K562 (cell line): ENCODE results near the gene TEX54. TPM values are rescaled to one million over a fixed set of nuclear protein-coding genes. Genes with fewer than 3 reads are reported as not detected.
A peak's percentile ranks its signal among the peaks of the same experiment; 100 is the strongest.

Experiments used
- BDP1 ChIP-seq: IDR thresholded peaks from 3 replicates; pipeline ENCODE4 v1.6.1; 2011; ENCODE audit not compliant: insufficient read length, insufficient read depth
- CBFA2T3 ChIP-seq: fragments of 450-650 bp; IDR thresholded peaks from 2 replicates; pipeline ENCODE4 v1.6.1; 2017
- CCNT2 ChIP-seq: IDR thresholded peaks from 2 replicates; pipeline ENCODE4 v1.6.1; 2011; ENCODE audit warnings: borderline replicate concordance, low read depth, mild to moderate bottlenecking, moderate library complexity, mixed read lengths, low read length; ENCODE audit not compliant: insufficient read length; ENCODE audit errors: extremely low read depth
- FOXJ3 ChIP-seq: sonication (generic); formaldehyde crosslinking; IDR thresholded peaks from 2 replicates; pipeline ENCODE4 v1.4.0; 2020; ENCODE audit warnings: mild to moderate bottlenecking, missing genetic modification reagents
- NR4A1 ChIP-seq, 2 experiments: fragments of 250-450 bp in 1 of 2; fragments of 450-650 bp in 1 of 2; sonication (Bioruptor Pico) in 1 of 2; IDR thresholded peaks; 2 replicates each; pipeline versions ENCODE4 v1.4.0 to v1.6.1; 2016 to 2020; ENCODE audit warnings: mild to moderate bottlenecking in 2 of 2, missing compliant biosample characterization in 1 of 2, missing genetic modification characterization in 1 of 2, moderate library complexity in 1 of 2
- OTX1 ChIP-seq: fragments of 450-650 bp; formaldehyde crosslinking; IDR thresholded peaks from 2 replicates; pipeline ENCODE4 v1.4.0; 2022; ENCODE audit warnings: mild to moderate bottlenecking
- POLR2H ChIP-seq: IDR thresholded peaks from 2 replicates; pipeline ENCODE4 v1.6.1; 2016; ENCODE audit warnings: missing genetic modification characterization, low read depth, mild to moderate bottlenecking, control low read depth, missing compliant biosample characterization, moderate library complexity
- PRPF4 ChIP-seq: fragments of 200-400 bp; formaldehyde crosslinking; IDR thresholded peaks from one replicate; pipeline ENCODE4 v1.6.1; 2017; ENCODE audit warnings: low read length, low read depth, mild to moderate bottlenecking; ENCODE audit not compliant: insufficient read depth, poor library complexity, severe bottlenecking
- ZZZ3 ChIP-seq: fragments of 450-650 bp; IDR thresholded peaks from 2 replicates; pipeline ENCODE4 v1.6.1; 2016; ENCODE audit warnings: antibody characterized with exemption, mild to moderate bottlenecking, moderate library complexity
- polyA plus RNA-seq, 8 experiments: library from polyadenylated mRNA; depleted of rRNA in 4 of 8; stranded (reverse) in 5 of 8; unstranded in 3 of 8; fragments of >200 nt; fragmentation: Nextera tagmentation in 2 of 8; fragmentation: Illumina TruSeq in 1 of 8; extraction: Ambion mirVana in 2 of 8; extraction: Trizol in 1 of 8; gene quantifications; 2 replicates each; pipeline versions ENCODE4 v1.2.1 to v1.2.3, GENCODE V29; 2011 to 2014; ENCODE audit warnings: inconsistent platforms in 1 of 8, missing spikeins in 1 of 8
- total RNA-seq, 7 experiments: library from RNA; depleted of rRNA in 6 of 7; stranded (reverse); fragments of >200 nt in 6 of 7; fragmentation: Illumina TruSeq in 2 of 7; extraction: Trizol in 2 of 7; gene quantifications; 2 replicates each; pipeline versions ENCODE4 v1.2.1 to v1.2.3, GENCODE V29; 2011 to 2021; ENCODE audit warnings: low replicate concordance in 1 of 7
- TF ChIP-seq, protein P1 (sequence below): sonication (generic); formaldehyde crosslinking; IDR thresholded peaks from 2 replicates; pipeline ENCODE4 v1.8.0; 2022; ENCODE audit warnings: mild to moderate bottlenecking, low read depth, missing genetic modification reagents
- TF ChIP-seq, protein P2 (sequence below): fragments of 250-450 bp; sonication (Bioruptor Pico); IDR thresholded peaks from 2 replicates; pipeline ENCODE4 v1.8.0; 2022; ENCODE audit warnings: moderate library complexity, mild to moderate bottlenecking, inconsistent platforms
- TF ChIP-seq, protein P3 (sequence below): fragments of 250-450 bp; sonication (Bioruptor Pico); IDR thresholded peaks from 2 replicates; pipeline ENCODE4 v1.4.0; 2020; ENCODE audit warnings: mild to moderate bottlenecking, moderate library complexity
- TF ChIP-seq, protein P4 (sequence below): fragments of 450-650 bp; IDR thresholded peaks from 2 replicates; pipeline ENCODE4 v1.6.1; 2016; ENCODE audit warnings: low read depth

TEX54 gene
- total and polyA plus RNA-seq, 9 of the 15 experiments (the other 6 are each of a cell fraction or from before 2014, with no cell fraction given), result not detected

DNA sequence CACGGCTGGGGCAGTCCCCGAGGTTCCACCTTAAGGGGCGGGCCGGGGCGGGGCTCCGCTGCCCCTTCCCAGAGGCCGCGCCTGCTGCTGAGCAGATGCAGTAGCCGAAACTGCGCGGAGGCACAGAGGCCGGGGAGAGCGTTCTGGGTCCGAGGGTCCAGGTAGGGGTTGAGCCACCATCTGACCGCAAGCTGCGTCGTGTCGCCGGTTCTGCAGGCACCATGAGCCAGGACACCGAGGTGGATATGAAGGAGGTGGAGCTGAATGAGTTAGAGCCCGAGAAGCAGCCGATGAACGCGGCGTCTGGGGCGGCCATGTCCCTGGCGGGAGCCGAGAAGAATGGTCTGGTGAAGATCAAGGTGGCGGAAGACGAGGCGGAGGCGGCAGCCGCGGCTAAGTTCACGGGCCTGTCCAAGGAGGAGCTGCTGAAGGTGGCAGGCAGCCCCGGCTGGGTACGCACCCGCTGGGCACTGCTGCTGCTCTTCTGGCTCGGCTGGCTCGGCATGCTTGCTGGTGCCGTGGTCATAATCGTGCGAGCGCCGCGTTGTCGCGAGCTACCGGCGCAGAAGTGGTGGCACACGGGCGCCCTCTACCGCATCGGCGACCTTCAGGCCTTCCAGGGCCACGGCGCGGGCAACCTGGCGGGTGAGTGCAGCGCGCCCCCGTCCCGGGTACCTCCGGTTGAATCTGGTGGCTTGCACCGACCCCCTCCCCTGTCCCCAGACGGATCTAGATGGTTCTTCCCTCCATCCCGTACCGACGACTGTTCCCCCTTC is 48.4 kb upstream of the TEX54 start, which contains the start of gene SLC3A2 (continued):
- TF ChIP-seq, protein P1, sequence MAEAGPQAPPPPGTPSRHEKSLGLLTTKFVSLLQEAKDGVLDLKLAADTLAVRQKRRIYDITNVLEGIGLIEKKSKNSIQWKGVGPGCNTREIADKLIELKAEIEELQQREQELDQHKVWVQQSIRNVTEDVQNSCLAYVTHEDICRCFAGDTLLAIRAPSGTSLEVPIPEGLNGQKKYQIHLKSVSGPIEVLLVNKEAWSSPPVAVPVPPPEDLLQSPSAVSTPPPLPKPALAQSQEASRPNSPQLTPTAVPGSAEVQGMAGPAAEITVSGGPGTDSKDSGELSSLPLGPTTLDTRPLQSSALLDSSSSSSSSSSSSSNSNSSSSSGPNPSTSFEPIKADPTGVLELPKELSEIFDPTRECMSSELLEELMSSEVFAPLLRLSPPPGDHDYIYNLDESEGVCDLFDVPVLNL (CRISPR knock-in tag), result peak; percentile 53
- no peak for TF ChIP-seq ZZZ3
- TF ChIP-seq, protein P2, sequence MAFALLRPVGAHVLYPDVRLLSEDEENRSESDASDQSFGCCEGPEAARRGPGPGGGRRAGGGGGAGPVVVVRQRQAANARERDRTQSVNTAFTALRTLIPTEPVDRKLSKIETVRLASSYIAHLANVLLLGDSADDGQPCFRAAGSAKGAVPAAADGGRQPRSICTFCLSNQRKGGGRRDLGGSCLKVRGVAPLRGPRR (CRISPR knock-in tag), result no peak
- TF ChIP-seq FOXJ3 (CRISPR knock-in tag), result no peak
- TF ChIP-seq BDP1, result no peak
- TF ChIP-seq NR4A1 (CRISPR knock-in tag; IDR thresholded peaks at IDR 0.05), result no peak
- peak; percentile 81 for TF ChIP-seq NR4A1 (tag; IDR thresholded peaks at IDR 0.05)
- TF ChIP-seq, protein P3, sequence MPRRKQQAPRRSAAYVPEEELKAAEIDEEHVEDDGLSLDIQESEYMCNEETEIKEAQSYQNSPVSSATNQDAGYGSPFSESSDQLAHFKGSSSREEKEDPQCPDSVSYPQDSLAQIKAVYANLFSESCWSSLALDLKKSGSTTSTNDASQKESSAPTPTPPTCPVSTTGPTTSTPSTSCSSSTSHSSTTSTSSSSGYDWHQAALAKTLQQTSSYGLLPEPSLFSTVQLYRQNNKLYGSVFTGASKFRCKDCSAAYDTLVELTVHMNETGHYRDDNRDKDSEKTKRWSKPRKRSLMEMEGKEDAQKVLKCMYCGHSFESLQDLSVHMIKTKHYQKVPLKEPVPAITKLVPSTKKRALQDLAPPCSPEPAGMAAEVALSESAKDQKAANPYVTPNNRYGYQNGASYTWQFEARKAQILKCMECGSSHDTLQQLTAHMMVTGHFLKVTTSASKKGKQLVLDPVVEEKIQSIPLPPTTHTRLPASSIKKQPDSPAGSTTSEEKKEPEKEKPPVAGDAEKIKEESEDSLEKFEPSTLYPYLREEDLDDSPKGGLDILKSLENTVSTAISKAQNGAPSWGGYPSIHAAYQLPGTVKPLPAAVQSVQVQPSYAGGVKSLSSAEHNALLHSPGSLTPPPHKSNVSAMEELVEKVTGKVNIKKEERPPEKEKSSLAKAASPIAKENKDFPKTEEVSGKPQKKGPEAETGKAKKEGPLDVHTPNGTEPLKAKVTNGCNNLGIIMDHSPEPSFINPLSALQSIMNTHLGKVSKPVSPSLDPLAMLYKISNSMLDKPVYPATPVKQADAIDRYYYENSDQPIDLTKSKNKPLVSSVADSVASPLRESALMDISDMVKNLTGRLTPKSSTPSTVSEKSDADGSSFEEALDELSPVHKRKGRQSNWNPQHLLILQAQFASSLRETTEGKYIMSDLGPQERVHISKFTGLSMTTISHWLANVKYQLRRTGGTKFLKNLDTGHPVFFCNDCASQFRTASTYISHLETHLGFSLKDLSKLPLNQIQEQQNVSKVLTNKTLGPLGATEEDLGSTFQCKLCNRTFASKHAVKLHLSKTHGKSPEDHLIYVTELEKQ (CRISPR knock-in tag), result no peak
- TF ChIP-seq, protein P4, sequence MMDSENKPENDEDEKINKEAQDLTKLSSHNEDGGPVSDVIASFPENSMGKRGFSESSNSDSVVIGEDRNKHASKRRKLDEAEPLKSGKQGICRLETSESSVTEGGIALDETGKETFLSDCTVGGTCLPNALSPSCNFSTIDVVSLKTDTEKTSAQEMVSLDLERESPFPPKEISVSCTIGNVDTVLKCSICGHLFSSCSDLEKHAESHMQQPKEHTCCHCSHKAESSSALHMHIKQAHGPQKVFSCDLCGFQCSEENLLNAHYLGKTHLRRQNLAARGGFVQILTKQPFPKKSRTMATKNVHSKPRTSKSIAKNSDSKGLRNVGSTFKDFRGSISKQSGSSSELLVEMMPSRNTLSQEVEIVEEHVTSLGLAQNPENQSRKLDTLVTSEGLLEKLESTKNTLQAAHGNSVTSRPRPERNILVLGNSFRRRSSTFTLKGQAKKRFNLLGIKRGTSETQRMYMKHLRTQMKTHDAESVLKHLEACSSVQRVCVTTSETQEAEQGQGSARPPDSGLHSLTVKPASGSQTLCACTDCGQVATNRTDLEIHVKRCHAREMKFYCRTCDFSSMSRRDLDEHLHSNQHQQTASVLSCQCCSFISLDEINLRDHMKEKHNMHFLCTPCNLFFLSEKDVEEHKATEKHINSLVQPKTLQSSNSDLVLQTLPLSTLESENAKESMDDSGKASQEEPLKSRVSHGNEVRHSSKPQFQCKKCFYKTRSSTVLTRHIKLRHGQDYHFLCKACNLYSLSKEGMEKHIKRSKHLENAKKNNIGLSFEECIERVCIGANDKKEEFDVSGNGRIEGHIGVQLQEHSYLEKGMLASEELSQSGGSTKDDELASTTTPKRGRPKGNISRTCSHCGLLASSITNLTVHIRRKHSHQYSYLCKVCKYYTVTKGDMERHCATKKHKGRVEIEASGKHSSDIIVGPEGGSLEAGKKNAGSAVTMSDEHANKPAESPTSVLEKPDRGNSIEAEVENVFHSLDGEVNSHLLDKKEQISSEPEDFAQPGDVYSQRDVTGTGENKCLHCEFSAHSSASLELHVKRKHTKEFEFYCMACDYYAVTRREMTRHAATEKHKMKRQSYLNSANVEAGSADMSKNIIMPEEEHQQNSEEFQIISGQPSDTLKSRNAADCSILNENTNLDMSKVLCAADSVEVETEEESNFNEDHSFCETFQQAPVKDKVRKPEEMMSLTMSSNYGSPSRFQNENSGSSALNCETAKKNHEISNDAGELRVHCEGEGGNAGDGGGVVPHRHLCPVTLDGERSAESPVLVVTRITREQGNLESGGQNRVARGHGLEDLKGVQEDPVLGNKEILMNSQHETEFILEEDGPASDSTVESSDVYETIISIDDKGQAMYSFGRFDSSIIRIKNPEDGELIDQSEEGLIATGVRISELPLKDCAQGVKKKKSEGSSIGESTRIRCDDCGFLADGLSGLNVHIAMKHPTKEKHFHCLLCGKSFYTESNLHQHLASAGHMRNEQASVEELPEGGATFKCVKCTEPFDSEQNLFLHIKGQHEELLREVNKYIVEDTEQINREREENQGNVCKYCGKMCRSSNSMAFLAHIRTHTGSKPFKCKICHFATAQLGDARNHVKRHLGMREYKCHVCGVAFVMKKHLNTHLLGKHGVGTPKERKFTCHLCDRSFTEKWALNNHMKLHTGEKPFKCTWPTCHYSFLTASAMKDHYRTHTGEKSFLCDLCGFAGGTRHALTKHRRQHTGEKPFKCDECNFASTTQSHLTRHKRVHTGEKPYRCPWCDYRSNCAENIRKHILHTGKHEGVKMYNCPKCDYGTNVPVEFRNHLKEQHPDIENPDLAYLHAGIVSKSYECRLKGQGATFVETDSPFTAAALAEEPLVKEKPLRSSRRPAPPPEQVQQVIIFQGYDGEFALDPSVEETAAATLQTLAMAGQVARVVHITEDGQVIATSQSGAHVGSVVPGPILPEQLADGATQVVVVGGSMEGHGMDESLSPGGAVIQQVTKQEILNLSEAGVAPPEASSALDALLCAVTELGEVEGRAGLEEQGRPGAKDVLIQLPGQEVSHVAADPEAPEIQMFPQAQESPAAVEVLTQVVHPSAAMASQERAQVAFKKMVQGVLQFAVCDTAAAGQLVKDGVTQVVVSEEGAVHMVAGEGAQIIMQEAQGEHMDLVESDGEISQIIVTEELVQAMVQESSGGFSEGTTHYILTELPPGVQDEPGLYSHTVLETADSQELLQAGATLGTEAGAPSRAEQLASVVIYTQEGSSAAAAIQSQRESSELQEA, result no peak
- no peak; the same call in 1 of the 2 replicates for TF ChIP-seq CBFA2T3
- TF ChIP-seq CCNT2, result peak; percentile 90
- peak; percentile 96 for TF ChIP-seq PRPF4
- TF ChIP-seq OTX1 (CRISPR knock-in tag), result peak; percentile 67
- TF ChIP-seq POLR2H (tag), result peak; percentile 97
